ENCODE results near the gene ZNF550. TPM values are rescaled to one million over a fixed set of nuclear protein-coding genes. Genes with fewer than 3 reads are reported as not detected.

Gene ZNF550
- total and polyA plus RNA-seq, 9 of the 15 experiments (the other 6 are each of a cell fraction or from before 2014, with no cell fraction given) = 1.6 to 11.8 (median 4.3) TPM

GRCh38 chr19:57527136-57527881, 32.4 kb downstream of the ZNF550 start, which contains the start of gene ZNF549 (continued):
- no peak for TF ChIP-seq REST (IDR thresholded peaks at IDR 0.05; ENCODE audit: borderline replicate concordance)
- no peak for TF ChIP-seq REST (CRISPR knock-in tag; IDR thresholded peaks at IDR 0.05; ENCODE audit: low read depth)
- 0 out of 2 replicates have a peak, but pooled peaks have one; percentile 8 for TF ChIP-seq NFIC (IDR thresholded peaks at IDR 0.05)
- TF ChIP-seq TCFL5 (CRISPR knock-in tag; conservative IDR thresholded peaks at IDR 0.05) = no peak
- no peak for TF ChIP-seq GTF2F1 (IDR thresholded peaks at IDR 0.05; ENCODE audit: low read depth, low read length)
- no peak for TF ChIP-seq ATF7 (IDR thresholded peaks at IDR 0.05)
- peak; percentile 45; the same call in 1 of the 2 replicates for TF ChIP-seq L3MBTL2 (IDR thresholded peaks at IDR 0.05)
- TF ChIP-seq HNRNPUL1 (IDR thresholded peaks at IDR 0.05; ENCODE audit: low read length) = no peak
- TF ChIP-seq HMG20B (CRISPR knock-in tag; IDR thresholded peaks at IDR 0.05) = no peak
- TF ChIP-seq ZFX (CRISPR knock-in tag; IDR thresholded peaks at IDR 0.05) = no peak
- TF ChIP-seq DIDO1 (tag; IDR thresholded peaks at IDR 0.05; ENCODE audit: low read depth) = 0 out of 2 replicates have a peak, but pooled peaks have one; percentile 43
- no peak for TF ChIP-seq CREB3 (tag; conservative IDR thresholded peaks at IDR 0.05; ENCODE audit: low read depth)
- TF ChIP-seq HNRNPLL (IDR thresholded peaks at IDR 0.05; ENCODE audit: low read depth, low read length, poor library complexity, severe bottlenecking) = peak; percentile 27
- peak in 1 of 2 experiments; percentile 51; a peak in 1 of 4 replicates for TF ChIP-seq MNT (conservative IDR thresholded peaks at IDR 0.05)
- TF ChIP-seq HCFC1 (IDR thresholded peaks at IDR 0.05; ENCODE audit: low read depth, low read length) = peak; percentile 62
- no peak for TF ChIP-seq ZNF280B (CRISPR knock-in tag; IDR thresholded peaks at IDR 0.05)

Data from K562 (cell line).